AG04449 (cell line): ENCODE measurements around the gene WDR62.
A peak's percentile ranks its signal among the peaks of the same experiment; 100 is the strongest.
"Not testable (repeated sequence)": the region's sequence is repeated elsewhere in the genome, so short reads cannot be mapped to it uniquely, and the experiment has no call there.

ENCODE experiments used
- CTCF ChIA-PET: fragments of 350-600 bp; formaldehyde crosslinking; extraction: SDS; loops from one replicate; lab custom pipeline; 2021; ENCODE audit warnings: antibody characterized with exemption; lab: Yijun Ruan, JAX
- POLR2A ChIA-PET: fragments of 400-600, 350-600 bp; formaldehyde crosslinking; extraction: SDS; loops from one replicate; lab custom pipeline; 2020; ENCODE audit warnings: antibody characterized with exemption, inconsistent platforms; lab: Yijun Ruan, JAX
- DNase-seq: peaks from one replicate; pipeline ENCODE4 v3.0.0-alpha.2; 2010; ENCODE audit warnings: low read depth, low spot score
- H3K4me3 ChIP-seq: 2 replicates; pipeline ENCODE4 v1.5.1; 2011; ENCODE audit warnings: low read depth, mild to moderate bottlenecking, control low read depth, low read length
- TF ChIP-seq, protein P1 (sequence below): IDR thresholded peaks from one replicate; pipeline ENCODE4 v1.5.1; 2011; ENCODE audit warnings: mild to moderate bottlenecking, moderate library complexity, low read length, control low read depth, inconsistent platforms; ENCODE audit not compliant: insufficient read depth; ENCODE audit errors: missing control alignments

WDR62 gene

GRCh38 chr19:36116344-36116637 is 61.6 kb downstream of the WDR62 start:
- CTCF ChIA-PET: interaction anchor here (0.7 to 5.2 kb wide), 7 partner anchors 9 to 56 kb away, joined by 3 to 39 read pairs (median 3); no protein-coding TSS in a partner anchor
- peak overlapping the region; percentile 82 for H3K4me3 ChIP-seq
- TF ChIP-seq, protein P1, sequence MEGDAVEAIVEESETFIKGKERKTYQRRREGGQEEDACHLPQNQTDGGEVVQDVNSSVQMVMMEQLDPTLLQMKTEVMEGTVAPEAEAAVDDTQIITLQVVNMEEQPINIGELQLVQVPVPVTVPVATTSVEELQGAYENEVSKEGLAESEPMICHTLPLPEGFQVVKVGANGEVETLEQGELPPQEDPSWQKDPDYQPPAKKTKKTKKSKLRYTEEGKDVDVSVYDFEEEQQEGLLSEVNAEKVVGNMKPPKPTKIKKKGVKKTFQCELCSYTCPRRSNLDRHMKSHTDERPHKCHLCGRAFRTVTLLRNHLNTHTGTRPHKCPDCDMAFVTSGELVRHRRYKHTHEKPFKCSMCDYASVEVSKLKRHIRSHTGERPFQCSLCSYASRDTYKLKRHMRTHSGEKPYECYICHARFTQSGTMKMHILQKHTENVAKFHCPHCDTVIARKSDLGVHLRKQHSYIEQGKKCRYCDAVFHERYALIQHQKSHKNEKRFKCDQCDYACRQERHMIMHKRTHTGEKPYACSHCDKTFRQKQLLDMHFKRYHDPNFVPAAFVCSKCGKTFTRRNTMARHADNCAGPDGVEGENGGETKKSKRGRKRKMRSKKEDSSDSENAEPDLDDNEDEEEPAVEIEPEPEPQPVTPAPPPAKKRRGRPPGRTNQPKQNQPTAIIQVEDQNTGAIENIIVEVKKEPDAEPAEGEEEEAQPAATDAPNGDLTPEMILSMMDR: no peak
- POLR2A ChIA-PET: interaction anchor here (1.3 kb wide), 1 partner anchor 11 kb away, joined by 6 read pairs; no protein-coding TSS in a partner anchor
- no peak for DNase-seq

DNA sequence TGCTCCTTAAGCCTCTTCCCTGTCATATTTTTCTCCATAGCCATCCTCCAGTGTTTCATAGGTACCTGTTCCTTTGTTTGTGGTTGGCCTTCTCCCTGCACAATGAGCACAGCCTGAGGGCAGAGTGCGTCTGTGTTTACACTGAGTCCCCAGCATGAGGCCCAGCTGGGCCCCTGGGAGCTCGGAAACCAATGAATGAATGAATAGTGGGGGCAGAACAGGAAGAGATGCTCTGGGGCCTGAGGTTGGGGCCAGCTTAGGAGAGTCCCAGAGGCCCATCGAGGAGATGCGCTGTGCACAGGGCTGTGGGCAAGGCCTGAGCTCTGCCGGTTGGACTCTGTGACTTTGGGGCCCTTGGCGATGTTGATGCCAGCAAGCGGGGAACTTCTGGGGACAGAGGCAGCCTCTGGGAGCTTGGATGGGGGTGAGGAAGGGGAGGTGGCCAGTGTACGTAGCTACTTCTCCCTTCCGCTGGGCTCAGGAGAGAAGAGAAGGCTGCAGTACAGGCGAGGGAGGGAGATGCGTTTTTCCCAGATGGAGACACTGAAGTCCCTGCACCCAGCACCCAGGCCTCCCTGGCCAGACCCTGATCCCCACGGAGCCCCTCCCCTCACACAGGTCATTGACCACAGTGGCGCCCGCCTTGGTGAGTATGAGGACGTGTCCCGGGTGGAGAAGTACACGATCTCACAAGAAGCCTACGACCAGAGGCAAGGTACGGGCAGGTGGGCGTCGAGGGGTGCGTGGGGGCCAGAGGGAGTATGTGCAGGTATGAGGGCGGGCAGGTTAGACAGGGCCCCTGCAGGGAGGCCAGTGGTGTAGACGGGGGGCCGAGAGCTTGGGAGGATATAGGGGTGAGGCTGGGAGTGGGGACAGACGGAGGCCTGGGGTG is 65.6 kb downstream of the WDR62 start:
- CTCF ChIA-PET: interaction anchor here (0.6 to 1.4 kb wide), 3 partner anchors 8 to 110 kb away, joined by 3 read pairs; partner anchors contain the start of gene COX7A1
- POLR2A ChIA-PET: no interaction called here
- TF ChIP-seq, protein P1: no peak
- no peak for DNase-seq
- no peak overlapping the region for H3K4me3 ChIP-seq

DNA sequence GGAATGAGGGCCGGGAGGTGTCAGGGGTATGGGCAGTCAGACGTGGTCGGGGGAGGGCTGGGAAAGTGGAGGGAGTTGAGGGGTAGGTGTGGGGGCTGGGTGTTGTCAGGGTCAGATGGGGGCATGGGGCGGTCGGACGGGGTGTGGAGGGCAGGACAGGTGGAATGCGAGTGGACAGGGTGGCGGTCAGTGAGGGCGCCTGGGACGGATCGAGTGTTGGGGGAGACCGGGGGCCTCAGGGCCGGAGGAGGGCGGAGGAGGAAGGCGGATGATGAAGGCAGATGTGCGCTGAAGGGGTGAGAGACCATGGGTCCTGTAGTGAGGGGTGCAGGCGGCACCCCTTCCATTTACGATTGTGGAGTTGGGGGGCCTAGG is 66.3 kb downstream of the WDR62 start:
- H3K4me3 ChIP-seq: no peak overlapping the region
- TF ChIP-seq, protein P1: no peak
- POLR2A ChIA-PET: no interaction called here
- CTCF ChIA-PET: interaction anchor here (1.4 kb wide), 1 partner anchor 32 kb away, joined by 3 read pairs; the partner anchor contains the start of gene COX7A1
- DNase-seq: no peak

GRCh38 chr19:36121486-36122124 is 66.9 kb downstream of the WDR62 start:
- TF ChIP-seq, protein P1: no peak
- H3K4me3 ChIP-seq: no peak overlapping the region
- no peak for DNase-seq
- CTCF ChIA-PET: no interaction called here
- POLR2A ChIA-PET: no interaction called here

DNA sequence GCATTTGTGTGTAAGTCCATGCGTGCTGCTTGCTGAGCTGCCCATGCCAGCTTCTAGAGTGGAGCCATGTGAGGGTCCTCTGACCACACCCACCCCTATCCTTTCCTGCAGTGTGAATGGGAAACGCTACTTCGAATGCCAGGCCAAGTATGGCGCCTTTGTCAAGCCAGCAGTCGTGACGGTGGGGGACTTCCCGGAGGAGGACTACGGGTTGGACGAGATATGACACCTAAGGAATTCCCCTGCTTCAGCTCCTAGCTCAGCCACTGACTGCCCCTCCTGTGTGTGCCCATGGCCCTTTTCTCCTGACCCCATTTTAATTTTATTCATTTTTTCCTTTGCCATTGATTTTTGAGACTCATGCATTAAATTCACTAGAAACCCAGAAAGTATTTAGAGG is 70.9 kb downstream of the WDR62 start:
- no peak for DNase-seq
- no peak overlapping the region for H3K4me3 ChIP-seq
- TF ChIP-seq, protein P1: no peak
- ChIA-PET CTCF (interaction anchor here (1.1 to 6.3 kb wide), 3 partner anchors 9 to 64 kb away, joined by 3 to 152 read pairs (median 7); no protein-coding TSS in a partner anchor), POLR2A (no interaction called here)

DNA sequence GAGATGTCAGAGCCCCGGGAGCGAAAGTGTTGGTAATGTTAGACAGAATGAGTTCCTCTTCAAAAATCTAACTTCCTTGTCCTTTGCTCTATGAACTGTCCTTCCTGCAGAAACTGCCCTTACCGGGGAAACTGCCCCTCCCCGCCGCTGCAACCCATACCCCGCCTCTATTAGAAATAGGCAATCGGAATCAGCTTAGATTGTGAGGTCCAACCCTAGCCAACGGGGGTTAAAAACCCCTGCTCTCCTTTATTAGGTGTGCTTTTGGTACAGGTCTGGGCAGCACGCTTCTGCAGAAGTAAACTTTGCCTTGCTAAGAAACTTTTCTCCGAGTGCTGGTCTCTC is 73.7 kb downstream of the WDR62 start:
- ChIA-PET POLR2A (interaction anchor here (0.5 to 3.1 kb wide), 9 partner anchors 9 to 834 kb away, joined by 3 to 19 read pairs (median 4); partner anchors contain the start of genes CAPNS1, POLR2I, ZNF146 and ZNF565), CTCF (interaction anchor here (0.6 to 6.3 kb wide), 15 partner anchors 9 to 87 kb away, joined by 3 to 152 read pairs (median 4); partner anchors contain the start of genes CAPNS1, POLR2I and TBCB)
- DNase-seq: no peak
- TF ChIP-seq, protein P1: no peak
- peak overlapping the region; percentile 57 for H3K4me3 ChIP-seq

GRCh38 chr19:36131221-36131620 is 76.5 kb downstream of the WDR62 start:
- DNase-seq, POLR2A ChIA-PET, H3K4me3 ChIP-seq: not testable (repeated sequence)
- CTCF ChIA-PET: interaction anchor here (1.6 kb wide), 1 partner anchor 36 kb away, joined by 5 read pairs; no protein-coding TSS in a partner anchor

GRCh38 chr19:36134867-36135266 is 80.2 kb downstream of the WDR62 start:
- H3K4me3 ChIP-seq, DNase-seq, POLR2A ChIA-PET: not testable (repeated sequence)
- CTCF ChIA-PET: interaction anchor here (0.9 to 4.2 kb wide), 3 partner anchors 7 to 78 kb away, joined by 3 to 26 read pairs (median 3); no protein-coding TSS in a partner anchor
